NT2/D1 (cell line): ENCODE data around the gene EPS15.

Experiments
- DNase-seq: peaks from one replicate; pipeline ENCODE4 v3.0.0-alpha.2; 2011; ENCODE audit warnings: low read depth, low spot score
- H3K27me3 ChIP-seq: 2 replicates; pipeline ENCODE4 v1.6.0; 2011; ENCODE audit warnings: mild to moderate bottlenecking; ENCODE audit not compliant: insufficient read length, insufficient read depth
- H3K36me3 ChIP-seq: 2 replicates; pipeline ENCODE4 v1.6.1; 2011; ENCODE audit warnings: mild to moderate bottlenecking, low read length, mixed read lengths; ENCODE audit not compliant: insufficient read depth, insufficient read length
- H3K4me1 ChIP-seq: 2 replicates; pipeline ENCODE4 v1.5.1; 2011; ENCODE audit not compliant: insufficient read depth, insufficient read length
- H3K4me3 ChIP-seq: 2 replicates; pipeline ENCODE4 v1.5.1; 2011; ENCODE audit warnings: low read depth; ENCODE audit not compliant: insufficient read length
- H3K9ac ChIP-seq: 2 replicates; pipeline ENCODE4 v1.6.0; 2011; ENCODE audit warnings: low read depth; ENCODE audit not compliant: insufficient read length
- H3K9me3 ChIP-seq: 2 replicates; pipeline ENCODE4 v1.5.1; 2011; ENCODE audit warnings: mild to moderate bottlenecking, low read length; ENCODE audit not compliant: insufficient read depth
- SUZ12 ChIP-seq: IDR thresholded peaks from 2 replicates; pipeline ENCODE4 v1.6.1; 2011; ENCODE audit not compliant: insufficient read length, insufficient read depth; ENCODE audit errors: extremely low read depth
- YY1 ChIP-seq: IDR thresholded peaks from 2 replicates; pipeline ENCODE4 v1.6.1; 2011; ENCODE audit not compliant: insufficient read length, insufficient read depth
- ZNF274 ChIP-seq: IDR thresholded peaks from 2 replicates; pipeline ENCODE4 v1.6.1; 2011; ENCODE audit warnings: mild to moderate bottlenecking, low read depth, low read length

The EPS15 gene

GRCh38 chr1:51330331-51331201 is 188.5 kb downstream of the EPS15 start, which contains the start of gene TTC39A:
TSS of gene TTC39A (minus strand) at chr1:51330562. CDS start at chr1:51330477, 85 bp downstream.
- peak within 1 kb of the TSS; percentile 38 for H3K9ac ChIP-seq
- no peak for DNase-seq
- H3K4me1 ChIP-seq: peaks cover 7% of the 10 kb centered on the region
- TF ChIP-seq YY1: no peak
- no peaks in the 10 kb centered on the region for H3K9me3 ChIP-seq
- no peaks in the 10 kb centered on the region for H3K36me3 ChIP-seq
- H3K4me3 ChIP-seq: peak within 1 kb of the TSS; percentile 56
- H3K27me3 ChIP-seq: peaks cover 20% of the 10 kb centered on the region

GRCh38 chr1:51329443-51330325 is 189.4 kb downstream of the EPS15 start:
- TF ChIP-seq YY1 (no peak), SUZ12 (no peak), ZNF274 (no peak)
- H3K4me3 ChIP-seq: peak overlapping the region; percentile 32
- no peaks in the 10 kb centered on the region for H3K36me3 ChIP-seq
- peak overlapping the region; percentile 27 for H3K9ac ChIP-seq
- DNase-seq: no peak
- H3K4me1 ChIP-seq: peaks cover 5% of the 10 kb centered on the region
- no peaks in the 10 kb centered on the region for H3K9me3 ChIP-seq
- peaks cover 20% of the 10 kb centered on the region for H3K27me3 ChIP-seq

GRCh38 chr1:51328926-51329325 is 190.1 kb downstream of the EPS15 start:
- H3K9ac ChIP-seq: no peak overlapping the region
- DNase-seq: no peak
- H3K27me3 ChIP-seq: peaks cover 20% of the 10 kb centered on the region
- TF ChIP-seq SUZ12: no peak
- no peak for TF ChIP-seq ZNF274
- TF ChIP-seq YY1: no peak
- H3K9me3 ChIP-seq: no peaks in the 10 kb centered on the region
- no peak overlapping the region for H3K4me3 ChIP-seq
- H3K4me1 ChIP-seq: peaks cover 5% of the 10 kb centered on the region
- no peaks in the 10 kb centered on the region for H3K36me3 ChIP-seq

GRCh38 chr1:51328279-51328678 is 190.8 kb downstream of the EPS15 start:
- H3K4me1 ChIP-seq: peaks cover 5% of the 10 kb centered on the region
- no peaks in the 10 kb centered on the region for H3K36me3 ChIP-seq
- no peak overlapping the region for H3K4me3 ChIP-seq
- TF ChIP-seq YY1 (no peak), ZNF274 (no peak), SUZ12 (no peak)
- DNase-seq: no peak
- H3K27me3 ChIP-seq: peaks cover 20% of the 10 kb centered on the region
- no peaks in the 10 kb centered on the region for H3K9me3 ChIP-seq
- no peak overlapping the region for H3K9ac ChIP-seq

GRCh38 chr1:51327386-51327785 is 191.7 kb downstream of the EPS15 start:
- Histone ChIP-seq H3K27me3 (peaks cover 20% of the 10 kb centered on the region), H3K4me3 (no peak overlapping the region), H3K36me3 (no peaks in the 10 kb centered on the region), H3K9me3 (no peaks in the 10 kb centered on the region), H3K4me1 (peaks cover 5% of the 10 kb centered on the region), H3K9ac (no peak overlapping the region)
- DNase-seq: no peak
- TF ChIP-seq ZNF274 (no peak), YY1 (no peak), SUZ12 (no peak)

GRCh38 chr1:51326839-51327238 is 192.2 kb downstream of the EPS15 start:
- no peak overlapping the region for H3K9ac ChIP-seq
- TF ChIP-seq SUZ12 (no peak), ZNF274 (no peak), YY1 (no peak)
- peaks cover 5% of the 10 kb centered on the region for H3K4me1 ChIP-seq
- no peaks in the 10 kb centered on the region for H3K36me3 ChIP-seq
- no peak overlapping the region for H3K4me3 ChIP-seq
- no peaks in the 10 kb centered on the region for H3K9me3 ChIP-seq
- no peak for DNase-seq
- peaks cover 20% of the 10 kb centered on the region for H3K27me3 ChIP-seq

GRCh38 chr1:51325878-51326755 is 192.9 kb downstream of the EPS15 start:
- Histone ChIP-seq H3K9me3 (no peaks in the 10 kb centered on the region), H3K4me3 (no peak overlapping the region), H3K9ac (no peak overlapping the region), H3K36me3 (no peaks in the 10 kb centered on the region), H3K27me3 (peaks cover 20% of the 10 kb centered on the region), H3K4me1 (peaks cover 7% of the 10 kb centered on the region)
- DNase-seq: no peak
- TF ChIP-seq ZNF274 (no peak), SUZ12 (no peak), YY1 (no peak)
